ENCODE measurements around the gene VASN.

The VASN gene

DNA sequence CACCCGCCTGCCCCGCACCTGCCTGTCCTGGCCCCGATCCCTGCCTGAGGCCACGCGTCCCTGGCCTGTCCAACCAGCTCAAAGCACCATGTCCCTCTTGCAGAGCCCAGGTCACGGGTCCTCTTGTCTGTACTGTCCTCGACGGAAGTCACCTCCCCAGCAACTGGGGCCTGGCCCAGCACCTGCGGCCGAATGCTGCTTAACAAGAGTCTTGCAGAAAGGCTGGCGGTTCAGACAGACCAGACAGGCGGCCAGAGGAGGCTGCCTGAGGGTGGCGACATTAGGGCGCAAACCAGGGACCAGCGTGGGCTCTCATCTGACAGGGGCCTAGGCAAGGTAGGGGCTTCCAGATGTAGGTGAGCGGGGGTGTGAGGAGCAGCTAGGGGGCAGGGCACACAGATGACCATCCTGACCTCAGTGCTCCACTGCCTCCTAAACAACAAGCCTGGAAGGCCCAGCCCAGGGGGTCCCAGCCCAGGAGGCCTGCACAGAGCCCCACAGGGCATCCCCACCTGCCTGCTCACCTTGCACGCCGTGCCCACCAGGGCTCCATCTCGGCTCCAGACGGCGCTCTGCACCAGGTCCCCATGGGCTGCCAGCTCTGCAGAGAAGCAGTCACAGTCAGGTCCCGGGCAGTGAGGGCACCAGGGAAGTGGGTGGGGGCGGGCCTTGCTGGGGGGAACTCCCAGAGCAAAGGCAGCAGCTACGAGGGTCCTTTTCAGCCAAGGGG, 33.5 kb downstream of the VASN start:
- DNase-seq, result no peak

DNA sequence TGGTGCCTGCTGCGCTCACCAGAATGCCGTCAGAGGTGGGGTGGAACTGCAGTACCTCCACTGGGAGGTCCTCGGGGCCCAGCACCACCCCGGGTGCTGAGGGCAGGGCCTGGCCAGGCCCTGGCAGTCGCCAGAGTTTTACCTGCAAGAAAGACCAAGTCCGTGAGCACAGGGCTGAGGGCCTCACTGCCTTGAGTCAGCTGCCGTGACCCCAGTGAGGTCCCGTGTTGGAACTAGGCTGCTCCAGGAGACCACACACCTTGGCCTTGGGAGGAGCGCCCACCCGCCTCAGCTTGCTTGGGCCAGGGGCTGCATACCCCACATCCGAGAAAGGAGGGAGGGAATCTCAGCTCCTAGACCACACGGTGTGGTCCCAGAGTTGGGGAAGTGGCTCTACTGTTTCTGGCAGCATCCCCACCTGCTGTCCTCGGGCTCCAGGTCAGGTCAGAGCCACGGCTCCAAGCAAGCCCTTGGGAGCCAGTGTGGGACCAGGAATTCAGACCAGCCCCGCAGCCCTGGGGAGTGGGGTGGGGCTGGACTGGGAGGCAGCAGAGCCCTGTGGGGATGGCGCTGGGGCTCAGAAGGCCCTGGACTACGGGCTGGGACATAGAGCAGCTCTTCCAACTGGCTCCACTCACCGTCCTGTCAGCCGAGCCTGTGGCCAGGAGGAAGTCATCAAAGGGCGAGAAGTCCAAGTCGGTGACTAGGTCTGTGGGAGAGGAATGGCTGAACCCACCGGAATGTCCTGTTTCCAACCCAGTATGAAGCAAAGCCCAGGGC, 36.1 kb downstream of the VASN start:
- DNase-seq, result no peak

DNA sequence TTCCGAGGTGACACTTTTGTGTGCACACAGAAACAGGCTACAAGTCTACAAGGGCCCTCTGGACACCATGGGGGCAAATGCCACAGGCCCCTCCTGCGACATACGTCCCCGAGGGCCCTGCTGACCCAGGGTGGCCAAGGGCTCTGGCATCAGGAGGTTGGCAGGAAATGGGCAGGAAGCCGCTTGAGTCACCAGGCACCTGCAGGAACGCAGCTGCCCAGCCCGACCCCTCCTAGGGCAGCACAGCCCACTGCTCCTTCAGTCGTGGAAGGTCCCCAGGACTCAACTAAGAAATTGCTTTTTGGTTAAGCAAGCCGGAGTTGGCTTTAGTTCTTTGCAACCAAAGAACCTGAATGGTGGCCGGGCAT, 36.7 kb downstream of the VASN start:
- no peak for DNase-seq

DNA sequence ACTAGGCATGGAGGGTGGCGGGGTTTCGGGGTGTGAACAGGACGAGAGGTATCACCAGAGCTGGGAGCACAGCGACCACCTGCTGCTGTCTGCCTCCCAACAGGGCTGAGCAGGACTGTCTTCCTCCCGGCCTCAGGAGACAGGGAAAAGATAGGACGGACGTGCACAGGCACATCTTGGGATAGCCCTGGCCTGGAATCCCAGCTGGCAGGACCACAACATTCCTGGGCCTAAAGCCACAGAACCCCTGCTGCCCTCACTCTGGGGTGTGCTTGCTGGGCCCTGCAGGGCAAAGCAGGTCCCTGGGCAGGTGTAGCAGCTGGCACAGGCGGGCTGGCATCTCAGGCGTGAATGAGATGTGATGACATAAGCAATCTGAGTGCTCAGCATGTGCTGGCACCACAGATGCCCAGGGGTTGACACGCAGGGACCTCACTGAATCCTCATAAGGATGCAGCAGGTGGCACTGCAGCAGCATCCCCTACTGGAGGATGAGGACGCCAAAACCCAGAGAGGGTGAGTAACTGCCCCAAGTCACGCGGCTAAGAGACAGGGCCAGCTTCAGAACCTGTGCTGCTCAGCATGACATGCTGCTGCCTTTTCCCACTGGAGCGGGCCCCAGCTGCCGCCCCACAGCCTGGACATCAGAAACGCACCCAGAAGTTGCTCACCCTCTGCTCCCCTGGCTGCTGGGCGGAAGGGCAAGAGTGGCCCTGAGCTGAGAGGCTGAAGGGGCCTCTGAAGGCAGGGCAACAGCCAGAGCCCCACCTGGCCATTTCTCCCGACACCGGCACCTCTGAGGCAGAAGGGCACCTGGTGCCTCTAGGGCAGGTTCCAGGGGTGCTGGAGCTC, 37.7 kb downstream of the VASN start:
- no peak for DNase-seq

DNA sequence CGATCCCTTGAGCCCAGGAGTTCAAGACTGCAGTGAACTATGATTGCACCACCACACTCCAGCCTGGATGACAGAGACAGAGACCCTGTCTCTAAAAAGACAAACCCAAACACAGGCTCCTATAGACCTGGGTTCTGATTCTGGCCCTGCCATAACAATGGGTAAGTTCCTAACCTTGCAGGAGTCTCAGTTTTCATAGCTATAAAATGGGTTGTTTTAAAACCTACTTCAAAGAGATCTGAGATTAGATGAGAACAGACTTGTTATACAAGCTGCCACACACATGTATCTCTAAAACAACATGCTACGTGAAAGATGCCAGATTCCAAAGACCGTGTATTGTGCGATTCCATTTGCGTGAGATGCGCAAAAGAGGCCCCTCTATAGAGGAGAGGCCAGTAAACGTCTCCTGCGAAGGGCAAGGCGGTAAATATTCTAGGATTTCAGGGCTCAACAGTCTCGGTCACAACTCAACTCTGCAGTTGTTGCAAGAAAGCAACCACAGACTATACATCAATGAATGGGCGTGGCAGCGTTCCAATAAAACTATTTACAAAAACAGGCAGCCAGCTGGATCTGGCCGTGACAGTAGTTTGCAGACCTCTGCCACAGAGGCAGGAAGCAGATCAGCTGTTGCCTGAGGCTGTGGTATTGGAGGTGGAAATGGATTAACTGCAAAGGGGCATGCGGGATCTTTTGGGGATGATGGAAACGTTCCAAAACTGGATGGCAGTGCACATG, 38.9 kb downstream of the VASN start:
- no peak for DNase-seq

DNA sequence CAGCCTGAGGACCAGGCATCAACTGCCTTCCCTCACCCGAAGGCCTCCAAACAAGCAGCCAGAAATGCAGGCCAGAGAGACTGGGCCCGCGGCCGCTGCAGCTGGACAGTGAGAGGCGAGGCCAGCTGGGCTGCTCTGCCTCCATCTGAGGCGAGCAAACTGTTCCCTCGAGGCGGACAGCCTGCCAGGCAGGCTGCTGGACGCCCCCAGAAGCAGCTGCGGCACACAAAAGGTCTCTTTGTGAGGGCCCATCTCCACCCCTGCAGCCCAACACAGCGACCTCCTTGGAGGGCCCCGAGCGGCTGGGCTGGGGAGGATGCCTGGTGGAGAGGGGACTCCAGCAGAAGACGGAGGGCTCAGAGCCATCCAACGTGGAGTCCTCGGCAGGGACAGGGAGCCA, 40.0 kb downstream of the VASN start:
- no peak for DNase-seq

DNA sequence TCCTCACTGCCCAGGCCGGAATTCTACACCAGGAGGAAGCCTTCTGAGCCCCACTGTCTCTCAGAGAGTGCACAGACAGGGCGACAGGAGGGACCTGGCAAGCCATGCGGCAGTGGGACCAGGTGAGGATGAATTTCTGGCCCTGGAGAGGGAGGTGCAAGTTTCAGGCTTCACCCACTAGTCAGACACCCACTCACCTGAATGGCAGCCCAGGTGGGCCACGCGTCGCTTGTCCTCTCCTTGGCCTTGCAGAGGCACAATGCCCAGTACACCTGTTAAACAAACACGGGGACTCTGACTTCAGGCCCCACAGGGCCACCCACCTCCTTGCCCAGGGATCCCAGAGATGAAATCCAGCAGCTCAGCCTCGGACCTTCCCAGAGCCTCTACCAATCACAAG, 40.5 kb downstream of the VASN start:
- DNase-seq, result no peak

DNA sequence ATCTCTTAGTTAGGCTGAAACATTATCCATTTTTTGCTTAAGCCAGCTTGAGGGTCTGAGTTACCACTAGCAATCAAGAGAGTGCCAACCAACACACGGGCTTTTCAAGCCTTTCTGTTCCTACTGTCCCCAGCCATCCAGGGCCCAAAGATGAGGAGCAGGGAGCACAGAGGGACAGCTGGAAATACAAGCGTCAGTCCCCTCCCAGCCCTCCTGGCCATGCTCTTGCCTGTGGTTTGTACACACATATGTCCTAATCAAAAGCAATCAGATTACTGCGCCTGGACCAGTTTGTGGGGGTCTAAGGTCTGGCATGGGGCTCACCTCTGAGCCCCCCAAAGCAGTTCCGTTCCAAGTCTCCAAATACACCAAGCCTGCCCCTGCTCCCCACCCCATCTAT, 41.2 kb downstream of the VASN start:
- DNase-seq, result no peak

DNA sequence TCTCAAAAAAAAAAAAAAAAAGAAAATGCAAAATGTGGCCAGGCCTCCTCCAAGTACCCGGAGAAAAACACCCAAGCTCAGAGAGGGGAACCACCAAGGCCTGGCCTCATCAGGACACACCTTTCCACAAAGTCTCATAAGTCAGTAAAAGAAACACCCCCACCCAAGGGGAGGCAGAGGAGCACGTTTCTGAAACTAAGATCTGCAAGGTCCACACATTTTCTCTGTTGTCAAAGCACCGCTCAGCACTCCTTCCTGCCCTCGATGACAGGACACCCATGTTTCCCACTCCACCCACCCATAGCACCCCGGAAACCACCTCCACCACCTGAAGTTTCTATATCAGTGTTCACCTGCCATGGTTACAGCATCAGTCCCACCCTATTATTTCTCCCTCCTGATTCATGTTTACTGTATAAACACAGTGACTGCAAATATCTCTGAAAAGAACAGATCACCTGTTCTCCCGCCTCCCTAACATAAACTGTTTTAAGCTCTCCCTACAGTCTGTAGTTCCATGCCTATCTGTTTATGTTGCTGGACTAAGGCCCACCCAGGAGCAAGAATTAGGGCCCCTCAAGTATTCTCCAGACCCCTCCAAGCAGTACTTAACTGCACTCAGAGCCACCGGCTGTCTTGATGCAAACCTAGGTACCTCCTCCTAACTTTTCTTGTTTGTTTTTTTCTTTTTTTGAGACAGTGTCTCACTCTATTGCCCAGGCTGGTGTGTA, 42.7 kb downstream of the VASN start:
- DNase-seq, result peak; percentile 80 to 84

DNA sequence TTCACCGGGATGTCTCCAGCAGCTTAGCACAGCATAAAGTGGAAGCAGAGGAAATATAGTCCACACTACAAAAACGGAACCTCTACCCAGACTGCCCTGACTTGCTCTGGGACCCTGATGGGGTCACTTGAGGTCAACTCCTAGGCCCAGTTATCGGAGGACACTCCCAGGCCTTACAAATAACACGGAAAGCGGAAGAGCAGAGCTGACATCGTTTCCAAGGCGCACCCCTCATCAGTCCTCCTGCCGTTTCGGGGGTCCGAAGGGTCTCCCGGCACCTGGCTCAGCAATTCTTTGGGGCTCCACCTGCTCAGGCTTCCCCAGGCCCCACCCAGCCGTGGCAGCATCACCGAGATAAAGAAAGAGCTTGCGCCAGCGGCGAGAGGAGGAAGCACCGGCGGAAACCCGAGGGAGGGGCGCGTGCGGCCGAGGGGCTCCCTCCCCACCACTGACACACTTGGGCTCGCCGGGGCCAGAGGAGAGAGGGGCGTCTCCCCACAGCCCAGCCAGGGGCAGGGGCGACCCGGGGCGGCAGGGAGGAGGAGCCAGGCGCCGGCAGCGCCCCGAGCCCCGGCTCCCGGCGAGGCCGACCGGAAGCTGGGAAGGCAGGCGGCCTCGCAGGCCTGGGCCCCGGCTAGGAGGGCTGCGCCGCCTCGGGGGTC, 44.0 kb downstream of the VASN start:
- DNase-seq, result peak; percentile 62 to 68

DNA sequence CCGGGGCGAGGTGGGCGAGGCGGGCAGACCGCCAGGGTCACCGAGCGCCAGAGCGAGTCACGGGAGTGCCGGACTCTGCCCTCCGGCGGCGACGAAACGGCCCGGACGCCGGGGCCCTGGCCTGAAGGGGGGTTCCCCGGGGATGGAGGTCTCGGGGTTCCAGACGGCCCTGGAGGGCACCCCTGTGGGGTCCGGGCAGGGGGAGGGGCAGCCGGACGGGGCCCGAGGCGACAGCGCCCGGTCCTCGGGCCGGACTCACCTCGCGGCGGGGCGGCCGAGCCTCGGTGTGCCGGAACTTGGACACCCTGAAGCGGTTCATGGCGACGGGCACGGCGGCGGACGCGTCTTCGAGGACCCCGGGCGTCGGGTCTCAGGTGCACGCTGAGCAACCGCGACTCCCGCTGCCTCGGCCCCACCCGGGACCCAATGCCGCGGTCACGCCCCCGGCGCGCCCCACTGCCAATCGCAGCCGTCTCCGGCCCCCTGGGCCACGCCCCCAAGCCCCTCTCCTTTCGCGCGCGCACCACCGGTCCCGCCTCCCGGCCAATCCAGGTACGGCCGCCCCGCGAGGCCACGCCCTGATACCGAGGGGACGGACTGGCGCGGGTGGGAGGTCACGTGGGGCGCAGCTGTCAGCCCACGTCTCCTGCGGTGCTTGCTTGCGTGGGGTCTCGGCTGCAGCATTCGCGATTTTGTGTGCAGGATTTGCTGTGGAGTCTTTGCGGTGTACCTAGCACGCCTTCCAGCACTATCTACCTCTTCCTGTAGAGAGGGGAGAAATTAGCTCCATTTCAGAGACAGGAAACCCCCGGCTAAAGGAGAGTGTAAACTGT, 44.8 kb downstream of the VASN start, which contains the start of gene CORO7:
Gene CORO7 (minus strand): TSS at position 397 of the 833 bp plus-strand sequence. CDS start 78 bp downstream, at position 319.
- peak; percentile 98 to 99 for DNase-seq

DNA sequence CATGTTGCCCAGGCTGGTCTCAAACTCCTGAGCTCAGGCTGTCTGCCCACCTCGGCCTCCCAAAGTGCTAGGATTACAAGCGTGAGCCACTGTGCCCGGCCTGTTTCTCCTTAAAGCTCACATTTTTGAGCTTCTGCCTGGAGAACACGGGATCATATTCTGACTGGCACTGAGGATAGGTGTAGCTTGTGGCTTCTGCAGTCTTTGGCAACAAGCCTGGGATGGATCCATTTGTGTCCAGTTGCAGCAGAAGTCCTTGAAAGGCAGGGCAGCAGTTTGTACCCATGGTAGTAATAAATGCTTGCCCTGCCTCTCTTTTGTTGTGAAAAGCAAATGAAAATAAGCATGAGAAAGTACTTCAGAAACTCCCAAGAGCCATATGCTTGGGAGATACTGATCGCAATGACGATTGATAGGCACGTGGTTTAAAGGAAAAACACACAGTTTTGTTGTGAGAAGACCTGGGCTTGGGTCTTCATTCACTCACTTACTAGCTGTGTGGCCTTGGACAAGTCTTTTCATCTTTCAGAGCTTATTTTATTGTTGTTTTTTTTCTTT, 47.8 kb downstream of the VASN start:
- DNase-seq, result no peak

DNA sequence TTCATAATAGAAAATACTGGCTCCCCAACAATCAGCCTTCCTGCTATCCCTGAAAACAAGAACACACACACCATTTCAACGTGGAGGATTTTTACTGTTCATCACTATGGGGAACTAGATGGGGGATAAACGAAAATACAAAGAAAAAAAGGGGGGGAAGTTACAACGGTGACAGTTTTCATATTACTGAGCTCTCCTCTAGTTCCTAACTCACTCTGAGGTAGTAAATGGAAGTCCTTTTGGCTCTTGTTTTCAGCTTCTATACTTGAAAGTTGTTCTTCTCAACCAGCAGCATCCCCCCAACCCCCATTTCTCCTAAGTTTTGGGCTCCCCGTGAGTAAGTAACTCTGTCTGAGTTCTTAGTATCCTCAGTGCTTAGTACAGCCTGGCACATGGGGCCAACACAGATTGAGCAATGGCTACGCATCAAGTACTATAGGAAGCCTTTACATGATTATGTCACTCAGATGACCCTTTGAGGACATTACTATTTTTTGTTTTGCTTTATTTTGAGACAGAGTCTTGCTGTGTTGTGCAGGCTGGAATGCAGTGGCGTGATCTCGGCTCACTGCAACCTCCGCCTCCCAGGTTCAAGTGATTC, 49.0 kb downstream of the VASN start:
- no peak for DNase-seq

DNA sequence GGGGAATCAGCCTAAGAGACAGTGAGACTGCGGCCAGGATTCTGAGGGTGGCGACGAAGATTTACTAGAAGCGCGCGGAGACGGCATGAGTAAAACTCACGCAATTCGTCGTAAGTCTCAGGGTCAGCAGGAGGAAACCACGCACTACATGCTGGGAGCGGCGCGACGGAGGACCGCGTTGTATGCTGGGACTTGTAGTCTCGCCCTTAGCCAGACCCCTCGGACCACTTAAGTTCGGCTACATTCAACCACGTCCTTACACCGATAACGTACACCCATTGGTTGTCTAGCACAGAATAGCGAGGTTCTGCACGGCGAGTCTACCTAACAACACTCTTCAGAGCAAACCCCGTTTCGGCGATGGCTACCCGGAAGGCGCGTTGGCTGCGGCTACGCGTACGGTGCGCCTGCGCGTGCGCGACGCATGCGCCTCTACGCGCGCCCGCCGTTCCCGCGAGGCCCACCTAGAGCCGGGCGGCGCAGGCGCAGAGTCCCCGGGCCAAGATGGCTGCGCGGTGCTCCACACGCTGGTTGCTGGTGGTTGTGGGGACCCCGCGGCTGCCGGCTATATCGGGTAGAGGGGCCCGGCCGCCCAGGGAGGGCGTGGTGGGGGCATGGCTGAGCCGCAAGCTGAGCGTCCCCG, 53.9 kb downstream of the VASN start, which contains the start of gene DNAJA3:
Gene DNAJA3 (plus strand): TSS at position 491 of the 643 bp plus-strand sequence. CDS start 14 bp downstream, at position 505.
- peak; percentile 92 to 93 for DNase-seq

DNA sequence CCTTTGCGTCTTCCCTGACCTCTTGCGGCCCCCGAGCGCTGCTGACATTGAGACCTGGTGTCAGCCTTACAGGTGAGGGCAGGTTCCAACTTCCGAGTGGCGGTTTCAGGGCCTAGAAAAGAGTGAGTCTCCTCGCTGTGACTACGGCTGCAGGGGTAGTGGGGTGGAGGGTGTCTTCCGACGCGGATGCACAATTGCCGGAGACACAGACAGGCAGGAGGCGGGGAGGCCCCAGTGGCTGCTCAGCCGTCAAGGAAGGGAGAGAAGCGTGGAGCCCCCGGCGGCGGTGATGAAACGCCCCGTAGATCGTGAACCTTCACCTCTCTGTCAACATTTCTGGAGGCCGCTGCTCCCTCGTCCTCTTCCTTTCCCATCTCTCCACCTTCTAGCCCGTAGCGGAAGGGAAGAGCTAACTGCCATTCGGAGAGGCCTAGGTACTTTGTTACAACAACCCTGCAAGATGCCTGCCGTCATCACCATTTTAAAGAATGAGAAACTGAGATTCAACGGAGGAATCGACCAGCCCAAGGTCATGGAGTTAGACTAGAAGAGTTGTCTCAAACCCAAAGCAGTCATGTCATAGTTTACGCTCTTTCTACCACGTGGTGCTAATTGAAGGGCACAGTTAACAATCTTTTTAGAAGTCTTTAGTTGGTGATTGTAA, 54.5 kb downstream of the VASN start:
- DNase-seq, result peak in 1 of 2 donors; percentile 52

DNA sequence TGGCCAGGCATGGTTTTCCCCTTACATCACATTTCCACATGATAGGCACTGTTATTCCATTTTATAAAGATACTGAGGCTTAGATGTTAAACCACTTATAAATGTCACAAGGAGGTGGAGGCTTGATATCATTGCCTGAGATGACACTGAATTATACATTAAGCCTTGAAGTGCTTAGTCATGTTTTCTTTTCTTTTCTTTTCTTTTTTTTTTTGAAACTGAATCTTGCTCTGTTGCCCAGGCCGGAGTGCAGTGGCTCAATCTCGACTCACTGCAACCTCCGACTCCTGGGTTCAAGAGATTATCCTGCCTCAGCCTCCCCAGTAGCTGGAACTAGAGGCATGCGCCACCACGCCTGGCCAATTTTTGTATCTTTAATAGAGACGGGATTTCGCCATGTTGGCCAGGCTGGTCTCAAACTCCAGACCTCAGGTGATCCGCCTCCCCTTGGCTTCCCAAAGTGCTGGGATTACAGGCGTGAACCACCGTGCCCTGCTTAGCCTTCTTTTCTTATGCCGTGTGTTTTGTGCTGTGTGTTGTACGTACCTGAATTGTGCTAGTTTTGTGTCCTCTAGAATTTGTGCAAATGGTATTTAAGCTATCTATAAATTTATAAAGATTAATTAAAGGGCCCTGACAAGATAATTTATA, 55.2 kb downstream of the VASN start:
- DNase-seq, result no peak

DNA sequence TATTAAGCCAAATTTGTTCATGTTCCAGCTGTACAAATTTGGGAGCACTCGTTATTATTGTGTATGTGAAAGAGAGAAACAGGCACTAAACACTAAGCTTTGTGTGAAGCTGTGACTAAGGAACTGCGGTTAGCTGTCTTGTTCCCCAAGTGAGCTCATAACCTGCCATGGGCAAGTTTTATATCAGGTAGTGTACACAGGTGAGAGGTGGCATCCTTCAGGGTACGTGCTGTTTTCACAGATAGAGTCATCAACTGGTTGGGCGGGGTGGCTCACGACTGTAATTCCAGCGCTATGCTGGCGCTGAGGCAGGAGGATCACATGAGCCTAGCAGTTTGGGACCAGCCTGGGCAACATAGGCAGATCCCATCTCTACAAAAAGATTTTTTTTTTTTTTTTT, 56.9 kb downstream of the VASN start:
- no peak for DNase-seq

DNA sequence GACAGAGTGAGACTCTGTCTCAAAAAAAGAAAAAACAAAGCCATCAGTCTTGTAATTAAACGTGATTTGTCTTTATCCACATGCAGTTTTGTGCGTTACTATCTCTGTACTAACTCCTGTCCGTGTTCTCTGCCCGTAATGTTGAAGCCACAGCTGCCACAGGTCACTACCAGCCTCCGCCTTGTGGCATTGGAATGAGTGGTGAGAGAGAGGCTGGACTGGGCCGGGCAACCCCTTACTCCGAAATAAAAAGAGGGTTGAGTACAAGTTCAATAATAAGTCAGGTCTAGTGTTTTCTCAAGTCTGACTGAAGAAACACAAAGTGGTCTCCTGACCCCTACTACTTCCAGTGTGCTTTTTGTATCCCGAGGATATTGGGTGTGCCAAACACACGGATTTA, 59.4 kb downstream of the VASN start:
- no peak for DNase-seq
